ENCODE measurements around the gene RIN1. TPM values are rescaled to one million over a fixed set of nuclear protein-coding genes. Genes with fewer than 3 reads are reported as not detected.
A peak's percentile ranks its signal among the peaks of the same experiment; 100 is the strongest.
"Not testable (repeated sequence)": the region's sequence is repeated elsewhere in the genome, so short reads cannot be mapped to it uniquely, and the experiment has no call there.

The RIN1 gene
- total and polyA plus RNA-seq, 2 donors (not counting 3 experiments of a cell fraction or from before 2014, with no cell fraction given) = 4.4 to 10.2 TPM

DNA sequence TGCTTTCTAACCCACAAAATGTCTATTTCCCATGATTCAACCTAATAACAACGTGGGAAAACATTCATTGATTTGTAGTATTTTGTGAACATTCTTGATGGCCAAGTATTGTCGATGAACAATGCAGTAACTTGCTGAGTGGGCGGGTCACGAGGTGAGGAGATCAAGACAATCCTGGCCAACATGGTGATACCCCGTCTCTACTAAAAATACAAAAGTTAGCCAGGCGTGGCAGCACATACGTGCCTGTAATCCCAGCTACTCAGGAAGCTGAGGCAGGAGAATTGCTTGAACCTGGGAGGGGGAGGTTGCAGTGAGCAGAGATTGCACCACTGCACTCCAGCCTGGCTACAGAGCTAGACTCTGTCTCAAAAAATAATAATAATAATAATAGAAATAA lies 44.0 kb upstream of the RIN1 start:
- FAIRE-seq; H3K9me1 ChIP-seq (replicated peaks; ENCODE audit: control insufficient read depth, extremely low read depth, insufficient read depth, low read length); dilution Hi-C loops (cut with MboI; ENCODE audit: extremely low pct_ligation_motif_present, low sequenced_read_pairs); POLR2A ChIA-PET; H3K36me3 ChIP-seq (ENCODE audit: control insufficient read depth in 2 of 2, extremely low read depth in 1 of 2, insufficient read depth in 2 of 2, low read length in 2 of 2); H3K9ac ChIP-seq (replicated peaks; ENCODE audit: extremely low read depth, insufficient read depth, low read length); H3K27ac ChIP-seq (ENCODE audit: insufficient read depth, low read depth, low read length); H4K20me1 ChIP-seq (replicated peaks; ENCODE audit: control insufficient read depth, extremely low read depth, insufficient read depth, low read length); H3K27me3 ChIP-seq (ENCODE audit: control insufficient read depth in 2 of 2, insufficient read depth in 2 of 2, low read length in 2 of 2); H3K4me1 ChIP-seq (ENCODE audit: control insufficient read depth, extremely low read depth, insufficient read depth, low read length); H3K4me2 ChIP-seq (ENCODE audit: insufficient read depth, low read length); H3K9me3 ChIP-seq (replicated peaks; ENCODE audit: control insufficient read depth, insufficient read depth, low read length); H3K79me2 ChIP-seq (ENCODE audit: control insufficient read depth, insufficient read depth, low read length); DNase-seq (ENCODE audit: low read depth, low spot score); intact Hi-C loops (cut with micrococcal nuclease); H3K4me3 ChIP-seq (replicated peaks in 1 of 3; ENCODE audit: insufficient read depth in 1 of 3, low read depth in 1 of 3, low read length in 3 of 3); BruUV-seq (replicated peaks); H2AFZ ChIP-seq (ENCODE audit: low read depth, low read length): not testable (repeated sequence)
- CTCF ChIA-PET = interaction anchor here (2.0 kb wide), 1 partner anchor 9 kb away, joined by 16 read pairs; no protein-coding TSS in a partner anchor

DNA sequence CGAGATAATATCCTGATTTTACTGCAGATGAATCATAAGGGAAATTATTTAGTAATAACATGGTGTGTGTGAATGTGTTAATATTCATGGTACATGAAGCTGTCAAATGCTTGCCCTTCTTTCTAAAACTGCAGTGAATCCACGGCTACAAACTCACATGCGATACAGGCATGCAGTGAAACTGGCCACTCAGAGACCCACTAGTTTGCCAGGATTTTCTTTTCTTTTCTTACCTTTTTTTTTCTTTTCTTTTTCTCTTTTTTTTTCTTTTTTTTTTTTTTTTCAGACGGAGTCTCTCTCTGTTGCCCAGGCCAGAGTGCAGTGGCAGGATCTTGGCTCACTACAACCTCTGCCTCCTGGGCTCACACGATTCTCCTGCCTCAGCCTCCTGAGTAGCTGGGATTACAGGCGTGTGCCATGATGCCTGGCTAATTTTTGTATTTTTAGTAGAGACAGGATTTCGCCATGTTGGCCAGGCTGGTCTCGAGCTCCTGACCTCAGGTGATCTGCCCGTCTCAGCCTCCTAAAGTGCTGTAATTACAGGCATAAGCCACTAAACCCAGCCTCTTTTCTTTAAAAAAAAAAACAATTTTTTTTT lies 37.6 kb upstream of the RIN1 start:
- POLR2A ChIA-PET; H4K20me1 ChIP-seq (replicated peaks; ENCODE audit: control insufficient read depth, extremely low read depth, insufficient read depth, low read length); H3K9me1 ChIP-seq (replicated peaks; ENCODE audit: control insufficient read depth, extremely low read depth, insufficient read depth, low read length); dilution Hi-C loops (cut with MboI; ENCODE audit: extremely low pct_ligation_motif_present, low sequenced_read_pairs); H3K36me3 ChIP-seq (ENCODE audit: control insufficient read depth in 2 of 2, extremely low read depth in 1 of 2, insufficient read depth in 2 of 2, low read length in 2 of 2); H3K4me2 ChIP-seq (ENCODE audit: insufficient read depth, low read length); H3K9me3 ChIP-seq (replicated peaks; ENCODE audit: control insufficient read depth, insufficient read depth, low read length); H3K4me3 ChIP-seq (replicated peaks in 1 of 3; ENCODE audit: insufficient read depth in 1 of 3, low read depth in 1 of 3, low read length in 3 of 3); H3K9ac ChIP-seq (replicated peaks; ENCODE audit: extremely low read depth, insufficient read depth, low read length); BruUV-seq (replicated peaks); H3K27ac ChIP-seq (ENCODE audit: insufficient read depth, low read depth, low read length); H3K79me2 ChIP-seq (ENCODE audit: control insufficient read depth, insufficient read depth, low read length); DNase-seq (ENCODE audit: low read depth, low spot score); H2AFZ ChIP-seq (ENCODE audit: low read depth, low read length); intact Hi-C loops (cut with micrococcal nuclease); H3K4me1 ChIP-seq (ENCODE audit: control insufficient read depth, extremely low read depth, insufficient read depth, low read length): not testable (repeated sequence)
- H3K27me3 ChIP-seq (ENCODE audit: control insufficient read depth in 2 of 2, insufficient read depth in 2 of 2, low read length in 2 of 2) = peaks cover 10 to 16% of the 10 kb centered on the region in 2 experiments
- CTCF ChIA-PET = interaction anchor here (0.7 to 5.3 kb wide), 3 partner anchors 10 to 65 kb away, joined by 5 to 65 read pairs (median 5); partner anchors contain the start of gene MRPL11
- peak; percentile 24 for FAIRE-seq

Measured in endothelial cell of umbilical vein (primary cell).